MCF 10A (cell line): Measurements from ENCODE around the gene SLC34A1. TPM values are rescaled to one million over a fixed set of nuclear protein-coding genes. Genes with fewer than 3 reads are reported as not detected.

Experiments used
- BruUV-seq: library from RNA; stranded (reverse); fragments of 400-500 nt; replicated peaks from 2 replicates; lab custom pipeline; 2021; lab: Mats Ljungman, UMichigan
- CTCF ChIA-PET: fragments of 300-600 bp; sonication (Branson Sonifier 250); formaldehyde crosslinking; extraction: SDS; loops from one replicate; lab custom pipeline; 2021; ENCODE audit warnings: antibody characterized with exemption, inconsistent platforms; lab: Yijun Ruan, JAX
- POLR2A ChIA-PET: fragments of 300-600, 350-650 bp; sonication (Branson Sonifier 250); formaldehyde crosslinking; extraction: SDS; loops from one replicate; lab custom pipeline; 2020; ENCODE audit warnings: antibody characterized with exemption, inconsistent platforms; lab: Yijun Ruan, JAX
- DNase-seq: peaks from one replicate; pipeline ENCODE4 v3.0.0-alpha.2; 2018; ENCODE audit not compliant: unreplicated experiment
- H3K27ac Mint-ChIP-seq: one replicate; pipeline ENCODE4 v1.8.0; 2022; ENCODE audit warnings: mild to moderate bottlenecking, low read depth, mixed read lengths; ENCODE audit not compliant: unreplicated experiment
- H3K27me3 Mint-ChIP-seq: one replicate; pipeline ENCODE4 v1.8.0; 2022; ENCODE audit warnings: mixed read lengths; ENCODE audit not compliant: insufficient read depth, unreplicated experiment
- H3K36me3 Mint-ChIP-seq: one replicate; pipeline ENCODE4 v1.8.0; 2022; ENCODE audit warnings: mild to moderate bottlenecking, moderate library complexity, mixed read lengths; ENCODE audit not compliant: insufficient read depth, unreplicated experiment
- H3K4me1 Mint-ChIP-seq: one replicate; pipeline ENCODE4 v1.8.0; 2022; ENCODE audit warnings: mixed read lengths; ENCODE audit not compliant: insufficient read depth, unreplicated experiment
- H3K4me3 Mint-ChIP-seq: one replicate; pipeline ENCODE4 v1.8.0; 2022; ENCODE audit warnings: mild to moderate bottlenecking, moderate library complexity, mixed read lengths; ENCODE audit not compliant: unreplicated experiment
- H3K9me3 Mint-ChIP-seq: one replicate; pipeline ENCODE4 v1.8.0; 2022; ENCODE audit warnings: mixed read lengths; ENCODE audit not compliant: unreplicated experiment
- CTCF ChIP-seq: fragments of 200-600 bp; IDR thresholded peaks from one replicate; pipeline ENCODE4 v1.8.0; 2022; ENCODE audit warnings: antibody characterized with exemption, mild to moderate bottlenecking; ENCODE audit not compliant: unreplicated experiment
- intact Hi-C: fragments of 100-400 bp; cut with micrococcal nuclease; formaldehyde crosslinking; loops from 2 replicates; pipeline ENCODE4 v1.14.1; 2022
- total RNA-seq: library from RNA; stranded (reverse); gene quantifications from 2 replicates; pipeline ENCODE4 v1.2.3, GENCODE V29; 2022

The SLC34A1 gene
- total RNA-seq, 1 experiment from 2014 or later = not detected

- ChIA-PET CTCF (interaction anchor here (0.6 to 7.0 kb wide), 19 partner anchors 8 to 386 kb away, joined by 3 to 107 read pairs (median 4); partner anchors contain the start of genes DDX41, LMAN2 and SLC34A1), POLR2A (interaction anchor here (0.7 to 5.9 kb wide), 7 partner anchors 11 to 130 kb away, joined by 3 to 58 read pairs (median 5); partner anchors contain the start of genes LMAN2 and PDLIM7)
- intact Hi-C loops = no loop called here
- Mint-ChIP-seq H3K4me3 (no peak overlapping the region), H3K36me3 (no peaks in the 10 kb centered on the region), H3K4me1 (peaks cover 24% of the 10 kb centered on the region), H3K27ac (no peak overlapping the region), H3K27me3 (no peaks in the 10 kb centered on the region), H3K9me3 (no peaks in the 10 kb centered on the region)
- no peak for DNase-seq
- no TSS peak for BruUV-seq
- no peak for TF ChIP-seq CTCF
These were observed 16.0 kb upstream of the SLC34A1 start for GRCh38 chr5:177367981-177368868.

DNA sequence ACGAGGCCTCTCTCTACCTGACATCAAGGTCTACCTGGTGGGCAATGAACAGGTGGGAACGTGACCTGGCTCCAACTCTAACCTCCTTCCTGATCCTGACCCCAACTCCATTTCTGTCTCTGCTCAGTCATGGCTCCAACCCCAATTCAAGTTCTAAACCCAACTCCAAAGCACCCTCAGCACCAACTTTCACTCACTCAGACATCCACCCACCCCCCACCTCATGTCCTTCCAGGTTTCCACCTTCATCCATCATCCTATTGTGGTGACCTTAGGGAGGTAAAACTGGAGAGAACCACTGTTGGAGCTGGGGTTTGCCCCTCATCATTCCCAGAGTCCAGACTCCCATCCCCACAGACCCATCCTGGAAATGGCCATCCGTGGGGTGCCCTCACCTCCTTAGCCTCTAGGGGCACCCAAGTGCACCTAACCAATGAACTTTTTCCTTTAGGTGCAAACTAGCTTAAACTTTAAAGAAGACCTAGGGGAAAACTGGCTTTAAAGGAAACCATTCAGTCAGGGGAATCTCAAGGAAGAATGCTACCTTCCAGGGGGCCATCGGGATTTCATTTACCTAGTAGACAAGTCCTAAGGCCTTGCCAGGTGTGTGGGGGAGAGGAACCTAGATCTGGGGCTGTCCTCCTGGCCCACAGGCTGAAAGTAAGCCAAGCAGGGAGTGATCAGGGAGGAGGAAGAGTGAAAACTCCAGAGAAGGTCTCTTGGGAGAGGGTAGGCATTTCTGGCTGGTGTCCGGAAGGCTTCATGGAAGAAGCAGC is 15.2 kb upstream of the SLC34A1 start:
- TF ChIP-seq CTCF = peak; percentile 79
- intact Hi-C loops = no loop called here
- peak overlapping the region; percentile 35 for H3K4me3 Mint-ChIP-seq
- no peaks in the 10 kb centered on the region for H3K9me3 Mint-ChIP-seq
- BruUV-seq = no TSS peak
- H3K36me3 Mint-ChIP-seq = no peaks in the 10 kb centered on the region
- H3K4me1 Mint-ChIP-seq = peaks cover 24% of the 10 kb centered on the region
- no peaks in the 10 kb centered on the region for H3K27me3 Mint-ChIP-seq
- no peak overlapping the region for H3K27ac Mint-ChIP-seq
- ChIA-PET CTCF (interaction anchor here (0.6 to 7.0 kb wide), 21 partner anchors 9 to 162 kb away, joined by 3 to 107 read pairs (median 4); partner anchors contain the start of genes DDX41, LMAN2 and SLC34A1), POLR2A (interaction anchor here (0.6 to 5.9 kb wide), 9 partner anchors 10 to 1242 kb away, joined by 3 to 58 read pairs (median 4); partner anchors contain the start of genes LMAN2 and PDLIM7)
- peak; percentile 71 for DNase-seq

DNA sequence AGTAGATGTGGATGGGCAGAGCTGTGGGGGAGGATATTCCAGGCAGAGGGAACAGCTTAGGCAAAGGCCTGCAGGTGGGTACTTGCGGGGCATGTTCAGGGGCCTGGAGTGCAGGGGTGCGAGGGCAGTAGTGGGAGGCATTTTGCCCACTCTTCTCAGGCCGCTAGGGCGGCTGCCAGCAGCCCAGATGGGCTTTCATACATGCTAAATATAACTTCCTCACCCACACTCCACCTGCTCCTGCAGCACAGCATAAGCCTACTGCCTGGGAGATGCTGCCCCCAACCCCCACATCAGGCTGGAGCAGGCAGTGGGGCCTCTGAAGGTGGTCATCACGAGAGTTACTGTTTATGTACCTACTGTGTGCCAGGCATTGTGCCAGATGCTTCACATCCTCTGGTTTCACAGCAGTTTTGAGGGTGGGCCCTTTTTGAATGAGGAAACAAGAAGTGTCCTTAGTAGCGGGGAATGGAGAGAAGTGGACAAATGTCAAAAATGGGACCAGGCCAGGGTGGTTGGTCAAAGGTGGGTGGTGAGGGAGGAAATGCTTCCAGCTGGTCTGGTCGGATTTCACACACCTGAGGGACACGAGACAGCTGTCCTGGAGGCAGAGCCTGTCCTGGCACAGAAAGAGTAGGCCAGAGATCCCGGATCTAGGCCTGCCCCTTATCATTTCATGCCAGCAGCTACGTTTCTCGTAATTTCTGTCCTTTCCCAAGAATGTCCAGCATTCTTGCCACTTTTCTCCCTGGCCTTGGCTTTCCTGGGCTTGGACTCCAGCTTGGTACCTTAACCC is 14.4 kb upstream of the SLC34A1 start:
- TF ChIP-seq CTCF = no peak
- H3K9me3 Mint-ChIP-seq = no peaks in the 10 kb centered on the region
- intact Hi-C loops = loop anchor here (1.0 kb wide), 1 partner anchor 32 kb away; no protein-coding TSS in a partner anchor
- no peak for DNase-seq
- no peaks in the 10 kb centered on the region for H3K36me3 Mint-ChIP-seq
- peaks cover 24% of the 10 kb centered on the region for H3K4me1 Mint-ChIP-seq
- no peak overlapping the region for H3K4me3 Mint-ChIP-seq
- CTCF ChIA-PET = interaction anchor here (0.6 to 7.0 kb wide), 34 partner anchors 9 to 256 kb away, joined by 3 to 107 read pairs (median 4); partner anchors contain the start of genes DDX41, LMAN2 and SLC34A1
- no peak overlapping the region for H3K27ac Mint-ChIP-seq
- POLR2A ChIA-PET = interaction anchor here (0.6 to 5.9 kb wide), 20 partner anchors 8 to 1241 kb away, joined by 3 to 59 read pairs (median 5); partner anchors contain the start of genes LMAN2, NSD1 and PDLIM7
- H3K27me3 Mint-ChIP-seq = no peaks in the 10 kb centered on the region
- BruUV-seq = no TSS peak
